ENCODE data around the gene SLX4.
"Not testable (repeated sequence)": the region's sequence is repeated elsewhere in the genome, so short reads cannot be mapped to it uniquely, and the experiment has no call there.

The SLX4 gene

GRCh38 chr16:3611146-3611975, at the start of gene SLX4:
Gene SLX4 (minus strand): TSS chr16:3611606. CDS start chr16:3608964, 2,642 bp downstream.
- peak; percentile 85 for DNase-seq (ENCODE audit: low read depth)

- no peak for DNase-seq (ENCODE audit: low read depth)
These were observed 47.8 kb upstream of the SLX4 start for GRCh38 chr16:3659251-3659650.

GRCh38 chr16:3656491-3657468, 45.4 kb upstream of the SLX4 start:
- DNase-seq (ENCODE audit: low read depth), result no peak

- DNase-seq (ENCODE audit: low read depth), result not testable (repeated sequence)
These were observed 44.7 kb upstream of the SLX4 start for GRCh38 chr16:3656160-3656490.

GRCh38 chr16:3655396-3656159, 44.2 kb upstream of the SLX4 start:
- DNase-seq (ENCODE audit: low read depth), result no peak

- DNase-seq (ENCODE audit: low read depth), result no peak
These were observed 43.6 kb upstream of the SLX4 start for GRCh38 chr16:3655030-3655395.

GRCh38 chr16:3654249-3654991, 43.0 kb upstream of the SLX4 start, which contains the start of gene DNASE1:
Gene DNASE1 (plus strand): TSS chr16:3654691. CDS start chr16:3655374, 683 bp downstream.
- no peak for DNase-seq (ENCODE audit: low read depth)

- no peak for DNase-seq (ENCODE audit: low read depth)
These were observed 41.2 kb upstream of the SLX4 start for GRCh38 chr16:3652373-3653195.

- no peak for DNase-seq (ENCODE audit: low read depth)
These were observed 40.3 kb upstream of the SLX4 start for GRCh38 chr16:3651461-3652372.

- DNase-seq (ENCODE audit: low read depth), result no peak
These were observed 39.3 kb upstream of the SLX4 start for GRCh38 chr16:3650631-3651265.

GRCh38 chr16:3646348-3646920, 35.0 kb upstream of the SLX4 start:
- no peak for DNase-seq (ENCODE audit: low read depth)

GRCh38 chr16:3645504-3646347, 34.3 kb upstream of the SLX4 start:
- no peak for DNase-seq (ENCODE audit: low read depth)

GRCh38 chr16:3645108-3645503, 33.7 kb upstream of the SLX4 start:
- no peak for DNase-seq (ENCODE audit: low read depth)

- DNase-seq (ENCODE audit: low read depth), result no peak
These were observed 31.8 kb upstream of the SLX4 start for GRCh38 chr16:3643095-3643730.

GRCh38 chr16:3642397-3643094, 31.1 kb upstream of the SLX4 start:
- DNase-seq (ENCODE audit: low read depth), result no peak

- no peak for DNase-seq (ENCODE audit: low read depth)
These were observed 30.5 kb upstream of the SLX4 start for GRCh38 chr16:3641801-3642396.

Measured in stimulated activated CD8-positive, alpha-beta memory T cell treated with anti-CD3 and anti-CD28 coated beads, Interleukin-12 subunit alpha, Interleukin-12 subunit beta, amount 100 ng/mL, for 4 hours (primary cell).